GM12892 (cell line): ENCODE measurements around the gene LNP1.
"Not testable (repeated sequence)": the region's sequence is repeated elsewhere in the genome, so short reads cannot be mapped to it uniquely, and the experiment has no call there.

Source experiments
- DNase-seq: peaks from one replicate; pipeline ENCODE4 v3.0.0; 2011; ENCODE audit not compliant: insufficient read length
- FAIRE-seq: peaks from 2 replicates; lab custom pipeline; 2011; peaks lifted over from hg19 to GRCh38; lab: Jason Lieb, UNC
- POLR2A ChIP-seq: IDR thresholded peaks from 2 replicates; pipeline ENCODE4 v1.6.1; 2011; ENCODE audit warnings: low read depth, low read length, control low read depth
- POLR2AphosphoS5 ChIP-seq: IDR thresholded peaks from 2 replicates; pipeline ENCODE4 v1.6.1; 2011; ENCODE audit warnings: low read depth, low read length, control low read depth
- TAF1 ChIP-seq: IDR thresholded peaks from 2 replicates; pipeline ENCODE4 v1.6.1; 2011; ENCODE audit warnings: low read depth, mild to moderate bottlenecking, control low read depth, low read length, borderline replicate concordance

LNP1 gene

GRCh38 chr3:100420885-100421284 is 19.5 kb downstream of the LNP1 start:
- DNase-seq, result no peak
- no peak for TF ChIP-seq POLR2AphosphoS5
- TF ChIP-seq POLR2A, result no peak
- TF ChIP-seq TAF1, result no peak
- FAIRE-seq, result no peak

GRCh38 chr3:100423611-100424010 is 22.3 kb downstream of the LNP1 start:
- FAIRE-seq, result no peak
- TF ChIP-seq POLR2A, result no peak
- TF ChIP-seq TAF1, result no peak
- no peak for TF ChIP-seq POLR2AphosphoS5
- no peak for DNase-seq

- TF ChIP-seq TAF1, result no peak
- TF ChIP-seq POLR2A, result no peak
- TF ChIP-seq POLR2AphosphoS5, result no peak
- FAIRE-seq (no peak), DNase-seq (no peak)
These were observed 22.9 kb downstream of the LNP1 start for GRCh38 chr3:100424261-100424660.

- TF ChIP-seq TAF1, result no peak
- DNase-seq (no peak), FAIRE-seq (no peak)
These were observed 24.0 kb downstream of the LNP1 start for GRCh38 chr3:100425316-100425715.

GRCh38 chr3:100426067-100426682 is 24.8 kb downstream of the LNP1 start:
- FAIRE-seq, result no peak
- TF ChIP-seq POLR2A, result no peak
- TF ChIP-seq TAF1, result no peak
- TF ChIP-seq POLR2AphosphoS5, result no peak
- no peak for DNase-seq

GRCh38 chr3:100427699-100428098 is 26.4 kb downstream of the LNP1 start:
- DNase-seq (no peak), FAIRE-seq (no peak)
- no peak for TF ChIP-seq POLR2AphosphoS5
- no peak for TF ChIP-seq POLR2A
- TF ChIP-seq TAF1, result no peak

- DNase-seq, result no peak
- FAIRE-seq, result no peak
- TF ChIP-seq POLR2A (no peak), TAF1 (no peak), POLR2AphosphoS5 (no peak)
These were observed 27.9 kb downstream of the LNP1 start for GRCh38 chr3:100429187-100429716.

GRCh38 chr3:100436951-100437350 is 35.6 kb downstream of the LNP1 start:
- DNase-seq (no peak), FAIRE-seq (no peak)
- no peak for TF ChIP-seq TAF1
- TF ChIP-seq POLR2AphosphoS5, result no peak
- no peak for TF ChIP-seq POLR2A

- DNase-seq, result no peak
- TF ChIP-seq POLR2AphosphoS5 (no peak), TAF1 (no peak), POLR2A (no peak)
- FAIRE-seq, result no peak
These were observed 36.6 kb downstream of the LNP1 start for GRCh38 chr3:100437721-100438622.

GRCh38 chr3:100438623-100438974 is 37.3 kb downstream of the LNP1 start:
- FAIRE-seq, result no peak
- DNase-seq, result no peak
- TF ChIP-seq POLR2AphosphoS5, result no peak

- DNase-seq, result no peak
- TF ChIP-seq TAF1 (no peak), POLR2A (no peak), POLR2AphosphoS5 (no peak)
- FAIRE-seq, result no peak
These were observed 39.6 kb downstream of the LNP1 start for GRCh38 chr3:100440895-100441294.

GRCh38 chr3:100443690-100444089 is 42.4 kb downstream of the LNP1 start:
- no peak for TF ChIP-seq TAF1
- no peak for TF ChIP-seq POLR2AphosphoS5
- TF ChIP-seq POLR2A, result no peak
- no peak for DNase-seq
- FAIRE-seq, result no peak

- DNase-seq, FAIRE-seq: not testable (repeated sequence)
These were observed 45.7 kb downstream of the LNP1 start for GRCh38 chr3:100447067-100447466.
